HEK293 (cell line): ENCODE measurements around the gene SYNDIG1L.

ENCODE experiments used
- HOXA7 ChIP-seq: sonication (generic); formaldehyde crosslinking; IDR thresholded peaks from 2 replicates; pipeline ENCODE4 v1.8.1; 2022; ENCODE audit warnings: missing genetic modification reagents, borderline replicate concordance
- OVOL3 ChIP-seq: fragments of 450-650 bp; formaldehyde crosslinking; IDR thresholded peaks from 2 replicates; pipeline ENCODE4 v1.5.1; 2016; ENCODE audit warnings: missing biosample characterization, missing genetic modification characterization
- TCF7L2 ChIP-seq: IDR thresholded peaks from 2 replicates; pipeline ENCODE4 v1.6.1; 2011; ENCODE audit warnings: low read depth, mild to moderate bottlenecking, inconsistent platforms, low read length, moderate library complexity, borderline replicate concordance
- ZBTB7A ChIP-seq: fragments of 450-650 bp; formaldehyde crosslinking; IDR thresholded peaks from 2 replicates; pipeline ENCODE4 v1.5.1; 2016; ENCODE audit warnings: low read depth, missing biosample characterization, missing genetic modification characterization
- ZNF24 ChIP-seq: fragments of 450-650 bp; formaldehyde crosslinking; IDR thresholded peaks from 2 replicates; pipeline ENCODE4 v1.5.1; 2016; ENCODE audit warnings: missing biosample characterization, missing genetic modification characterization
- ZNF530 ChIP-seq: fragments of 450-650 bp; formaldehyde crosslinking; IDR thresholded peaks from 2 replicates; pipeline ENCODE4 v1.5.1; 2016; ENCODE audit warnings: low read depth, missing biosample characterization, missing genetic modification characterization
- ZNF776 ChIP-seq: fragments of 450-650 bp; formaldehyde crosslinking; IDR thresholded peaks from 2 replicates; pipeline ENCODE4 v1.5.0; 2017; ENCODE audit warnings: missing biosample characterization, missing genetic modification characterization, borderline replicate concordance
- TF ChIP-seq, protein P1 (sequence below): fragments of 450-650 bp; formaldehyde crosslinking; IDR thresholded peaks from 2 replicates; pipeline ENCODE4 v1.5.1; 2016; ENCODE audit warnings: missing biosample characterization, missing genetic modification characterization
- TF ChIP-seq, protein P2 (sequence below): fragments of 450-650 bp; formaldehyde crosslinking; IDR thresholded peaks from 2 replicates; pipeline ENCODE4 v1.5.1; 2016; ENCODE audit warnings: missing biosample characterization, missing genetic modification characterization
- TF ChIP-seq, protein P3 (sequence below): fragments of 450-650 bp; formaldehyde crosslinking; IDR thresholded peaks from 2 replicates; pipeline ENCODE4 v1.5.1; 2017; ENCODE audit warnings: missing biosample characterization, missing genetic modification characterization

DNA sequence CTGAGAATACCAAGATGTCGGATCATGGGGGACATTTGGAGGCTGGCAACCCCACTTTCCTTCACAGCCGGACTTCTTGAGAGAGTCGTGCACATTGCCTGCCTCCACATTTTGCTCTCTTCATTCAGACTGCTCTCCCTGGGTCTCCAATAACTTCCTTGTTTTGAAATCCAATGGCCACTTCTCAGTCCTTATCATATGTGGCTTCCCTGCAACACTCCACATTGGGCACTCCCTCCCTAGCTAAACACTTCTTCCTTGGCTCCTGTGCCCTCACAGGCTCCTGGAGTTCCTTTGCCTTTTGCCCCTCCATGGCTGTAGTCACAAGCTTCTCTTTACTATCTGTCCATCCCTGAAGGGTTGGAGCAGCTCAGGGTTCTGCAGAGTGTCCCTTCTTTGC is 37.0 kb upstream of the SYNDIG1L start:
- no peak for TF ChIP-seq ZNF24 (tag by site-specific recombination)
- TF ChIP-seq, protein P1, sequence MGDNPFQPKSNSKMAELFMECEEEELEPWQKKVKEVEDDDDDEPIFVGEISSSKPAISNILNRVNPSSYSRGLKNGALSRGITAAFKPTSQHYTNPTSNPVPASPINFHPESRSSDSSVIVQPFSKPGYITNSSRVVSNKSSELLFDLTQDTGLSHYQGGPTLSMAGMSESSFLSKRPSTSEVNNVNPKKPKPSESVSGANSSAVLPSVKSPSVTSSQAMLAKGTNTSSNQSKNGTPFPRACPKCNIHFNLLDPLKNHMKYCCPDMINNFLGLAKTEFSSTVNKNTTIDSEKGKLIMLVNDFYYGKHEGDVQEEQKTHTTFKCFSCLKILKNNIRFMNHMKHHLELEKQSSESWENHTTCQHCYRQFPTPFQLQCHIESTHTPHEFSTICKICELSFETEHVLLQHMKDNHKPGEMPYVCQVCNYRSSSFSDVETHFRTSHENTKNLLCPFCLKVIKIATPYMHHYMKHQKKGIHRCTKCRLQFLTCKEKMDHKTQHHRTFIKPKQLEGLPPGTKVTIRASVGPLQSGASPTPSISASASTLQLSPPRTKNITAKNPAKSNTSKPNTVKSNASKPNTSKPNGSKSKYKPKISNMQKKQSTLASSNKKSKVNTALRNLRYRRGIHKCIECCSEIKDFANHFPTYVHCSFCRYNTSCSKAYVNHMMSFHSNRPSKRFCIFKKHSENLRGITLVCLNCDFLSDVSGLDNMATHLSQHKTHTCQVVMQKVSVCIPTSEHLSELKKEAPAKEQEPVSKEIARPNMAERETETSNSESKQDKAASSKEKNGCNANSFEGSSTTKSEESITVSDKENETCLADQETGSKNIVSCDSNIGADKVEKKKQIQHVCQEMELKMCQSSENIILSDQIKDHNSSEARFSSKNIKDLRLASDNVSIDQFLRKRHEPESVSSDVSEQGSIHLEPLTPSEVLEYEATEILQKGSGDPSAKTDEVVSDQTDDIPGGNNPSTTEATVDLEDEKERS (tag by site-specific recombination), result no peak
- no peak for TF ChIP-seq ZNF530
- no peak for TF ChIP-seq ZBTB7A
- no peak for TF ChIP-seq ZNF776 (tag by site-specific recombination)
- TF ChIP-seq, protein P2, sequence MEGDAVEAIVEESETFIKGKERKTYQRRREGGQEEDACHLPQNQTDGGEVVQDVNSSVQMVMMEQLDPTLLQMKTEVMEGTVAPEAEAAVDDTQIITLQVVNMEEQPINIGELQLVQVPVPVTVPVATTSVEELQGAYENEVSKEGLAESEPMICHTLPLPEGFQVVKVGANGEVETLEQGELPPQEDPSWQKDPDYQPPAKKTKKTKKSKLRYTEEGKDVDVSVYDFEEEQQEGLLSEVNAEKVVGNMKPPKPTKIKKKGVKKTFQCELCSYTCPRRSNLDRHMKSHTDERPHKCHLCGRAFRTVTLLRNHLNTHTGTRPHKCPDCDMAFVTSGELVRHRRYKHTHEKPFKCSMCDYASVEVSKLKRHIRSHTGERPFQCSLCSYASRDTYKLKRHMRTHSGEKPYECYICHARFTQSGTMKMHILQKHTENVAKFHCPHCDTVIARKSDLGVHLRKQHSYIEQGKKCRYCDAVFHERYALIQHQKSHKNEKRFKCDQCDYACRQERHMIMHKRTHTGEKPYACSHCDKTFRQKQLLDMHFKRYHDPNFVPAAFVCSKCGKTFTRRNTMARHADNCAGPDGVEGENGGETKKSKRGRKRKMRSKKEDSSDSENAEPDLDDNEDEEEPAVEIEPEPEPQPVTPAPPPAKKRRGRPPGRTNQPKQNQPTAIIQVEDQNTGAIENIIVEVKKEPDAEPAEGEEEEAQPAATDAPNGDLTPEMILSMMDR, result no peak
- TF ChIP-seq OVOL3 (tag by site-specific recombination), result no peak
- TF ChIP-seq TCF7L2, result no peak
- TF ChIP-seq, protein P3, sequence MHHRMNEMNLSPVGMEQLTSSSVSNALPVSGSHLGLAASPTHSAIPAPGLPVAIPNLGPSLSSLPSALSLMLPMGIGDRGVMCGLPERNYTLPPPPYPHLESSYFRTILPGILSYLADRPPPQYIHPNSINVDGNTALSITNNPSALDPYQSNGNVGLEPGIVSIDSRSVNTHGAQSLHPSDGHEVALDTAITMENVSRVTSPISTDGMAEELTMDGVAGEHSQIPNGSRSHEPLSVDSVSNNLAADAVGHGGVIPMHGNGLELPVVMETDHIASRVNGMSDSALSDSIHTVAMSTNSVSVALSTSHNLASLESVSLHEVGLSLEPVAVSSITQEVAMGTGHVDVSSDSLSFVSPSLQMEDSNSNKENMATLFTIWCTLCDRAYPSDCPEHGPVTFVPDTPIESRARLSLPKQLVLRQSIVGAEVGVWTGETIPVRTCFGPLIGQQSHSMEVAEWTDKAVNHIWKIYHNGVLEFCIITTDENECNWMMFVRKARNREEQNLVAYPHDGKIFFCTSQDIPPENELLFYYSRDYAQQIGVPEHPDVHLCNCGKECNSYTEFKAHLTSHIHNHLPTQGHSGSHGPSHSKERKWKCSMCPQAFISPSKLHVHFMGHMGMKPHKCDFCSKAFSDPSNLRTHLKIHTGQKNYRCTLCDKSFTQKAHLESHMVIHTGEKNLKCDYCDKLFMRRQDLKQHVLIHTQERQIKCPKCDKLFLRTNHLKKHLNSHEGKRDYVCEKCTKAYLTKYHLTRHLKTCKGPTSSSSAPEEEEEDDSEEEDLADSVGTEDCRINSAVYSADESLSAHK (tag by site-specific recombination), result no peak
- no peak for TF ChIP-seq HOXA7 (CRISPR knock-in tag)
